OCI-LY7 (cell line): ENCODE data around the gene PIGS. TPM values are rescaled to one million over a fixed set of nuclear protein-coding genes. Genes with fewer than 3 reads are reported as not detected.
A peak's percentile ranks its signal among the peaks of the same experiment; 100 is the strongest.
"Not testable (repeated sequence)": the region's sequence is repeated elsewhere in the genome, so short reads cannot be mapped to it uniquely, and the experiment has no call there.

ENCODE experiments used
- BruUV-seq: library from RNA; stranded (reverse); fragments of 400-500 nt; replicated peaks from 2 replicates; lab custom pipeline; 2021; lab: Mats Ljungman, UMichigan
- CTCF ChIA-PET: fragments of 300-600 bp; sonication (Branson Sonifier 250); formaldehyde crosslinking; loops from one replicate; lab custom pipeline; 2022; ENCODE audit warnings: antibody characterized with exemption; ENCODE audit not compliant: unreplicated experiment; lab: Charles Lee
- POLR2A ChIA-PET: fragments of 300-600 bp; sonication (Branson Sonifier 250); formaldehyde crosslinking; loops from one replicate; lab custom pipeline; 2022; ENCODE audit warnings: antibody characterized with exemption; lab: Charles Lee
- DNase-seq: peaks from one replicate; pipeline ENCODE4 v3.0.0-alpha.2; 2015; ENCODE audit warnings: low spot score
- H2AFZ ChIP-seq: fragments of 200-600 bp; sonication (generic), shearing (Covaris generic); 2 replicates; pipeline ENCODE4 v1.6.1; 2014; ENCODE audit warnings: mild to moderate bottlenecking, antibody characterized with exemption, low read length, moderate library complexity
- H3K27ac ChIP-seq: fragments of 200-600 bp; sonication (generic); 2 replicates; pipeline ENCODE4 v1.5.1; 2014; ENCODE audit warnings: mixed run types, low read depth, mild to moderate bottlenecking, moderate library complexity, low read length, inconsistent platforms; ENCODE audit not compliant: poor library complexity, severe bottlenecking
- H3K36me3 ChIP-seq: fragments of 200-600 bp; sonication (generic); 2 replicates; pipeline ENCODE4 v1.6.1; 2014; ENCODE audit warnings: mild to moderate bottlenecking, antibody characterized with exemption, low read length, moderate library complexity, mixed read lengths; ENCODE audit not compliant: insufficient read depth
- H3K4me1 ChIP-seq: fragments of 200-600 bp; sonication (generic); 2 replicates; pipeline ENCODE4 v1.5.1; 2014; ENCODE audit warnings: mild to moderate bottlenecking, low read length; ENCODE audit not compliant: insufficient read depth, poor library complexity, severe bottlenecking
- H3K4me2 ChIP-seq: fragments of 200-600 bp; sonication (generic); 2 replicates; pipeline ENCODE4 v1.6.1; 2014; ENCODE audit warnings: mild to moderate bottlenecking, low read length
- H3K4me3 ChIP-seq: fragments of 200-600 bp; sonication (generic); 2 replicates; pipeline ENCODE4 v1.5.1; 2014; ENCODE audit warnings: mild to moderate bottlenecking, low read depth, low read length; ENCODE audit not compliant: poor library complexity, severe bottlenecking
- H3K79me2 ChIP-seq: fragments of 200-600 bp; sonication (generic); 2 replicates; pipeline ENCODE4 v1.6.1; 2016; ENCODE audit warnings: low read depth, mild to moderate bottlenecking, low read length, moderate library complexity, mixed read lengths; ENCODE audit not compliant: insufficient read depth
- H3K9me2 ChIP-seq: fragments of 200-600 bp; sonication (generic); 2 replicates; pipeline ENCODE4 v1.6.1; 2016; ENCODE audit warnings: mild to moderate bottlenecking, low read length, mixed read lengths; ENCODE audit not compliant: insufficient read depth
- H3K9me3 ChIP-seq: fragments of 200-600 bp; sonication (generic); 2 replicates; pipeline ENCODE4 v1.6.1; 2014; ENCODE audit warnings: mild to moderate bottlenecking, mixed run types, low read length, mixed read lengths
- H4K20me1 ChIP-seq: fragments of 200-600 bp; sonication (generic); 2 replicates; pipeline ENCODE4 v1.6.1; 2014; ENCODE audit warnings: mild to moderate bottlenecking, antibody characterized with exemption, low read length, moderate library complexity, mixed read lengths; ENCODE audit not compliant: insufficient read depth
- EZH2phosphoT487 ChIP-seq: fragments of 200-600 bp; sonication (generic); IDR thresholded peaks from 2 replicates; pipeline ENCODE4 v1.6.1; 2018; ENCODE audit warnings: low read depth, borderline replicate concordance, mild to moderate bottlenecking, mixed run types, antibody characterized with exemption, low read length, moderate library complexity, mixed read lengths
- intact Hi-C: fragments of 100-400 bp; cut with micrococcal nuclease; formaldehyde crosslinking; loops from one replicate; pipeline ENCODE4 v1.10.0; 2022; ENCODE audit not compliant: unreplicated experiment
- total RNA-seq, 2 experiments: library from RNA; depleted of rRNA in 1 of 2; stranded (reverse); fragments of >200 nt in 1 of 2; shearing (Covaris generic) in 1 of 2; gene quantifications; 2 replicates each; pipeline ENCODE4 v1.2.3, GENCODE V29; 2014 to 2022
- TF ChIP-seq, protein P1 (sequence below): fragments of 200-600 bp; sonication (generic); conservative IDR thresholded peaks from 2 replicates; pipeline ENCODE4 v1.5.1; 2014; ENCODE audit warnings: mild to moderate bottlenecking, antibody characterized with exemption, low read length, moderate library complexity, mixed read lengths

Gene PIGS
- total RNA-seq, 2 experiments from 2014 or later = 13.9 to 34.0 TPM

- BruUV-seq = no TSS peak
- CTCF ChIA-PET = no interaction called here
- no peak overlapping the region for H3K4me3 ChIP-seq
- peaks cover 90% of the 10 kb centered on the region for H3K36me3 ChIP-seq
- no peak overlapping the region for H2AFZ ChIP-seq
- no peaks in the 10 kb centered on the region for H3K79me2 ChIP-seq
- no peak overlapping the region for H3K27ac ChIP-seq
- no peaks in the 10 kb centered on the region for H4K20me1 ChIP-seq
- H3K4me2 ChIP-seq = no peak overlapping the region
- H3K9me2 ChIP-seq = no peaks in the 10 kb centered on the region
- intact Hi-C loops = loop anchor here (5.0 kb wide), 1 partner anchor 58 kb away; the partner anchor contains the start of gene UNC119
- TF ChIP-seq, protein P1, sequence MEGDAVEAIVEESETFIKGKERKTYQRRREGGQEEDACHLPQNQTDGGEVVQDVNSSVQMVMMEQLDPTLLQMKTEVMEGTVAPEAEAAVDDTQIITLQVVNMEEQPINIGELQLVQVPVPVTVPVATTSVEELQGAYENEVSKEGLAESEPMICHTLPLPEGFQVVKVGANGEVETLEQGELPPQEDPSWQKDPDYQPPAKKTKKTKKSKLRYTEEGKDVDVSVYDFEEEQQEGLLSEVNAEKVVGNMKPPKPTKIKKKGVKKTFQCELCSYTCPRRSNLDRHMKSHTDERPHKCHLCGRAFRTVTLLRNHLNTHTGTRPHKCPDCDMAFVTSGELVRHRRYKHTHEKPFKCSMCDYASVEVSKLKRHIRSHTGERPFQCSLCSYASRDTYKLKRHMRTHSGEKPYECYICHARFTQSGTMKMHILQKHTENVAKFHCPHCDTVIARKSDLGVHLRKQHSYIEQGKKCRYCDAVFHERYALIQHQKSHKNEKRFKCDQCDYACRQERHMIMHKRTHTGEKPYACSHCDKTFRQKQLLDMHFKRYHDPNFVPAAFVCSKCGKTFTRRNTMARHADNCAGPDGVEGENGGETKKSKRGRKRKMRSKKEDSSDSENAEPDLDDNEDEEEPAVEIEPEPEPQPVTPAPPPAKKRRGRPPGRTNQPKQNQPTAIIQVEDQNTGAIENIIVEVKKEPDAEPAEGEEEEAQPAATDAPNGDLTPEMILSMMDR = no peak
- no peak for TF ChIP-seq EZH2phosphoT487
- H3K9me3 ChIP-seq = no peaks in the 10 kb centered on the region
- POLR2A ChIA-PET = interaction anchor here (1.2 to 2.0 kb wide), 2 partner anchors 11 to 13 kb away, joined by 3 to 6 read pairs; no protein-coding TSS in a partner anchor
- no peak for DNase-seq
- peaks cover 18% of the 10 kb centered on the region for H3K4me1 ChIP-seq
Measured at GRCh38 chr17:28610376-28610775, 39.1 kb upstream of the PIGS start.

DNA sequence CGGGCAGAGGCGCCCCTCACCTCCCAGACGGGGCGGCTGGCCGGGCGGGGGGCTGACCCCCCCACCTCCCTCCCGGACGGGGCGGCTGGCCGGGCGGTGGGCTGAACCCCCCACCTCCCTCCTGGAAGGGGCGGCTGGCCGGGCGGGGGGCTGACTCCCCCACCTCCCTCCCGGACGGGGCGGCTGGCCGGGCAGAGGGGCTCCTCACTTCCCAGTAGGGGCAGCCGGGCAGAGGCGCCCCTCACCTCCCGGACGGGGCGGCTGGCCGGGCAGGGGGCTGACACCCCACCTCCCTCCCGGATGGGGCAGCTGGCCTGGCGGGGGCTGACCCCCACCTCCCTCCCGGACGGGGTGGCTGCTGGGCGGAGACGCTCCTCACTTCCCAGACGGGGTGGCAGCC lies 32.7 kb upstream of the PIGS start:
- H3K27ac ChIP-seq, H3K4me2 ChIP-seq, H4K20me1 ChIP-seq, H3K4me3 ChIP-seq, POLR2A ChIA-PET, CTCF ChIA-PET, intact Hi-C loops, DNase-seq, BruUV-seq, H3K79me2 ChIP-seq, H3K9me3 ChIP-seq, H2AFZ ChIP-seq, H3K9me2 ChIP-seq: not testable (repeated sequence)
- Histone ChIP-seq H3K36me3 (peaks cover 34% of the 10 kb centered on the region), H3K4me1 (peaks cover 14% of the 10 kb centered on the region)

DNA sequence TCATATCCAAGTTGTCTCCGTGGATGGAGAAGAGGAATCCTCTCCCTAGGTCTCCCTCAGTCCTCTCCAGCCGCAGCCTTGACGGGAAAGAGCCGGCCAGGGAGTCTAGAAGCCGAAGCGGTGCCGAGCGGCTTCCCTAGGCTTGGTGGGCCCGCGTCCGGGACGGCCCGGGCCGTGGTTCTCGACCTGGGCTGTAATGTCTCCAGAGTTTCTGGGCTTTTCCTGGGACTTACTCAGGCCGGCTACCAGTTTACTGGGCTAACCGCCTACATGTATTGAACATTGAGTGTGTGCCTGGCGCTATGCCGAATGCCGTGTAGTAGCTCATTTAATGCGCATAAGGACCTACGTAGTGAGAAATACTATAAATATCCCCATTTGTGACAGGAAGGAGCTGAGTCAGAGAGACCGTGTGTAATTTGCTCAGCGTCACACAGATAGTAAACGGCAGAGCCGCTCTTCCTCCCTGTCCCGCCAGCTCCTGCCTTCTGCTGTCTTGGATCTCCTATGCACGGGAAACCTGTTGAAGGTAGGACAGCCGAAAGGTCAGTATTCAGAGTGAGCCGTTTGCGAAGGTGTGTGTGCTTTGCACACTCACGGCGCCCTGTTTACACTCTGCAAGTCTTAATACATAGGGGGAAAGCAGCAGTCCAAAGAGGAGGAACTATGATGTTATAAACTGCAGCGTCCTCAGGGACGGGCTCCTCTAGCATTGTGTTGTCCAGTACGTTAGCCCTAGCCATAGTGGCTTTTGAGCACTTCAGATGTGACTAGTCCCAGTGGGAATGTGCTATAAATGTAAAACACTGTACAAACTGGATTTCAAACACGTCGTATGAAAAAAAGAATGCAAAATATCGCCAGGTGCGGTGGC lies 28.2 kb upstream of the PIGS start:
- Histone ChIP-seq H4K20me1 (no peaks in the 10 kb centered on the region), H3K4me3 (peak overlapping the region; percentile 82), H3K36me3 (peaks cover 38% of the 10 kb centered on the region), H3K4me2 (peak overlapping the region; percentile 93), H3K9me2 (no peaks in the 10 kb centered on the region), H3K9me3 (no peaks in the 10 kb centered on the region), H3K27ac (peak overlapping the region; percentile 73), H3K79me2 (peaks cover 30% of the 10 kb centered on the region), H3K4me1 (peaks cover 23% of the 10 kb centered on the region), H2AFZ (peak overlapping the region; percentile 66)
- intact Hi-C loops = loop anchor here (2.0 kb wide), 1 partner anchor 29 kb away; the partner anchor contains the start of gene PIGS
- BruUV-seq = TSS peak; percentile 91
- peak; percentile 55 for DNase-seq
- TF ChIP-seq, protein P1 = no peak
- TF ChIP-seq EZH2phosphoT487 = no peak
- CTCF ChIA-PET = no interaction called here
- POLR2A ChIA-PET = interaction anchor here (0.5 to 1.9 kb wide), 5 partner anchors 11 to 243 kb away, joined by 3 to 10 read pairs (median 3); partner anchors contain the start of genes ALDOC, FAM222B and PIGS
